HG02610 (cell line): Measurements from ENCODE around the gene MYOZ3.

ENCODE experiments used
- ATAC-seq: cut with Tn5 transposase; IDR thresholded peaks from one replicate; pipeline ENCODE4 v1.9.1; 2021; ENCODE audit warnings: mild to moderate bottlenecking, moderate library complexity; ENCODE audit not compliant: unreplicated experiment

MYOZ3 gene

GRCh38 chr5:150690760-150691159, 29.7 kb downstream of the MYOZ3 start:
- ATAC-seq = no peak

- no peak for ATAC-seq
These were observed 31.2 kb downstream of the MYOZ3 start for GRCh38 chr5:150692276-150692675.

- ATAC-seq = no peak
These were observed 33.6 kb downstream of the MYOZ3 start for GRCh38 chr5:150694612-150695011.

GRCh38 chr5:150700246-150700593, 39.2 kb downstream of the MYOZ3 start:
- ATAC-seq = no peak

- ATAC-seq = peak; percentile 97
These were observed 39.7 kb downstream of the MYOZ3 start, which contains the start of gene RBM22 for GRCh38 chr5:150700594-150701377. TSS of gene RBM22 (minus strand) at chr5:150701062. CDS start at chr5:150700985, 77 bp downstream.

- ATAC-seq = no peak
These were observed 42.7 kb downstream of the MYOZ3 start for GRCh38 chr5:150703762-150704161.

- no peak for ATAC-seq
These were observed 45.8 kb downstream of the MYOZ3 start for GRCh38 chr5:150706776-150707390.

- ATAC-seq = no peak
These were observed 49.1 kb downstream of the MYOZ3 start for GRCh38 chr5:150710165-150710564.

GRCh38 chr5:150723845-150724244, 62.8 kb downstream of the MYOZ3 start:
- ATAC-seq = no peak
